Spinal cord (tissue), 10 donors: ENCODE measurements around the gene TRIM37. TPM values are rescaled to one million over a fixed set of nuclear protein-coding genes. Genes with fewer than 3 reads are reported as not detected.

Source experiments
- DNase-seq, 6 donors: peaks; one replicate each; pipeline versions ENCODE4 v3.0.0 to v3.0.0-alpha.2; 2013 to 2015; ENCODE audit warnings: low spot score in 6 of 6, low read depth in 4 of 6
- H3K27ac ChIP-seq: one replicate; pipeline ENCODE4 v1.5.1; 2013; ENCODE audit warnings: low read depth, low read length, control low read depth
- H3K27me3 ChIP-seq: one replicate; pipeline ENCODE4 v1.6.1; 2013; ENCODE audit warnings: low read length; ENCODE audit not compliant: control insufficient read depth, insufficient read depth
- H3K36me3 ChIP-seq: one replicate; pipeline ENCODE4 v1.6.1; 2013; ENCODE audit warnings: low read length; ENCODE audit not compliant: control insufficient read depth, insufficient read depth
- H3K4me1 ChIP-seq: one replicate; pipeline ENCODE4 v1.6.1; 2013; ENCODE audit warnings: low read length; ENCODE audit not compliant: control insufficient read depth, insufficient read depth
- H3K4me3 ChIP-seq: one replicate; pipeline ENCODE4 v1.5.1; 2013; ENCODE audit warnings: low read depth, low read length, control low read depth
- H3K9me3 ChIP-seq: one replicate; pipeline ENCODE4 v1.6.1; 2013; ENCODE audit warnings: low read length; ENCODE audit not compliant: control insufficient read depth, insufficient read depth
- WGBS: methylation state at CpG from one replicate; pipeline ENCODE4 v1.1.5; 2013; ENCODE audit warnings: missing lambda C conversion rate; ENCODE audit not compliant: insufficient coverage; 5-methylcytosine and 5-hydroxymethylcytosine counted together
- long read RNA-seq, 4 donors: transcript quantifications; one replicate each; lab custom pipeline, GENCODE V29; 2026
- polyA plus RNA-seq, 2 donors: library from polyadenylated mRNA; unstranded; fragments of 120-200 nt; gene quantifications; one replicate each; pipeline ENCODE4 v1.2.1, GENCODE V29; 2013; ENCODE audit not compliant: insufficient read length in 2 of 2
- total RNA-seq, 2 donors: library from RNA; depleted of rRNA in 1 of 2; stranded (reverse); fragments of 120-200 nt in 1 of 2; fragments of >200 nt in 1 of 2; gene quantifications; one replicate each; pipeline versions ENCODE4 v1.2.3 to v1.2.4, GENCODE V29; 2013 to 2014
- donor health status: healthy.

The TRIM37 gene
- 10 to 100 TPM; 50.6 to 94.4 TPM for total RNA-seq
- polyA plus RNA-seq = 10 to 100 TPM; 61.5 to 74.1 TPM
- long read RNA-seq, donor 1, full-length matches to known transcripts = 13 of 13 reads
- long read RNA-seq, donor 1, partial matches to known transcripts = 0 of 13 reads
- long read RNA-seq, donor 1, other reads (novel, unspliced or antisense) = 0 of 13 reads
- long read RNA-seq, donor 2, full-length matches to known transcripts = 2 of 2 reads
- long read RNA-seq, donor 2, partial matches to known transcripts = 0 of 2 reads
- long read RNA-seq, donor 2, other reads (novel, unspliced or antisense) = 0 of 2 reads
- long read RNA-seq, donor 3, full-length matches to known transcripts = 8 of 8 reads
- long read RNA-seq, donor 3, partial matches to known transcripts = 0 of 8 reads
- long read RNA-seq, donor 3, other reads (novel, unspliced or antisense) = 0 of 8 reads
- long read RNA-seq, donor 4, partial matches to known transcripts = 0 of 2 reads
- long read RNA-seq, donor 4, other reads (novel, unspliced or antisense) = 0 of 2 reads

- DNase-seq = peak; percentile 93 to 99 (median 96)
- Histone ChIP-seq H3K4me1 (peaks cover 5% of the 10 kb centered on the region), H3K27ac (peak within 1 kb of the TSS; percentile 90), H3K36me3 (peaks cover 7% of the 10 kb centered on the region), H3K9me3 (no peaks in the 10 kb centered on the region), H3K4me3 (peak within 1 kb of the TSS; percentile 77), H3K27me3 (no peaks in the 10 kb centered on the region)
- under 1% methylated on average over 89 of the region's 89 CpGs for WGBS
These were observed at the start of gene TRIM37 for GRCh38 chr17:59106463-59107305. TRIM37 (minus strand) TSS chr17:59106880; CDS start chr17:59106461, 419 bp downstream.

- DNase-seq = peak in 5 of 6 donors; percentile 99 to 100 (median 99)
- Histone ChIP-seq H3K9me3 (no peaks in the 10 kb centered on the region), H3K27ac (peak within 1 kb of the TSS; percentile 98), H3K27me3 (no peaks in the 10 kb centered on the region), H3K4me3 (peak within 1 kb of the TSS; percentile 91), H3K4me1 (peaks cover 3% of the 10 kb centered on the region), H3K36me3 (no peaks in the 10 kb centered on the region)
- WGBS = 1% methylated on average over 19 of the region's 25 CpGs
These were observed 48.9 kb upstream of the TRIM37 start, which contains the start of gene PRR11 for GRCh38 chr17:59155439-59156177. PRR11 (plus strand) TSS chr17:59155746; CDS start chr17:59169753, 14,007 bp downstream.

- no peaks in the 10 kb centered on the region for H3K27me3 ChIP-seq
- H3K4me1 ChIP-seq = peaks cover 3% of the 10 kb centered on the region
- H3K27ac ChIP-seq = peak within 1 kb of the TSS; percentile 98
- H3K9me3 ChIP-seq = no peaks in the 10 kb centered on the region
- DNase-seq = peak in 5 of 6 donors; percentile 77 to 98 (median 86)
- 0% methylated on average over 34 of the region's 39 CpGs for WGBS
- H3K36me3 ChIP-seq = no peaks in the 10 kb centered on the region
- H3K4me3 ChIP-seq = peak within 1 kb of the TSS; percentile 91
These were observed 48.2 kb upstream of the TRIM37 start, which contains the start of gene SKA2 for GRCh38 chr17:59154721-59155438. SKA2 (minus strand) TSS chr17:59155186; CDS start chr17:59155163, 23 bp downstream.

- Histone ChIP-seq H3K9me3 (no peaks in the 10 kb centered on the region), H3K27ac (peak overlapping the region; percentile 98), H3K36me3 (no peaks in the 10 kb centered on the region), H3K4me1 (peaks cover 3% of the 10 kb centered on the region), H3K4me3 (peak overlapping the region; percentile 91), H3K27me3 (no peaks in the 10 kb centered on the region)
- DNase-seq = no peak
- WGBS = 0% methylated on average over 25 of the region's 25 CpGs
These were observed 47.6 kb upstream of the TRIM37 start for GRCh38 chr17:59154292-59154720.

GRCh38 chr17:59152925-59153324, 46.2 kb upstream of the TRIM37 start:
- peak overlapping the region; percentile 58 for H3K27ac ChIP-seq
- peaks cover 3% of the 10 kb centered on the region for H3K4me1 ChIP-seq
- no CpG with 5 or more reads among the region's 1 CpG for WGBS
- H3K27me3 ChIP-seq = no peaks in the 10 kb centered on the region
- DNase-seq = peak in 1 of 6 donors; percentile 3
- H3K9me3 ChIP-seq = no peaks in the 10 kb centered on the region
- H3K4me3 ChIP-seq = peak overlapping the region; percentile 91
- H3K36me3 ChIP-seq = no peaks in the 10 kb centered on the region

- WGBS = no CpG with 5 or more reads among the region's 1 CpG
- DNase-seq = peak in 2 of 6 donors; percentile 9 to 24
- Histone ChIP-seq H3K27me3 (no peaks in the 10 kb centered on the region), H3K4me1 (peaks cover 3% of the 10 kb centered on the region), H3K27ac (peak overlapping the region; percentile 19), H3K9me3 (no peaks in the 10 kb centered on the region), H3K4me3 (peak overlapping the region; percentile 17), H3K36me3 (no peaks in the 10 kb centered on the region)
These were observed 44.9 kb upstream of the TRIM37 start for GRCh38 chr17:59151591-59151990.

GRCh38 chr17:59151006-59151405, 44.3 kb upstream of the TRIM37 start:
- 20% methylated on average over 1 of the region's 5 CpGs for WGBS
- DNase-seq = peak in 2 of 6 donors; percentile 36 to 66

GRCh38 chr17:59149841-59150511, 43.3 kb upstream of the TRIM37 start:
- no peak overlapping the region for H3K27ac ChIP-seq
- no peaks in the 10 kb centered on the region for H3K9me3 ChIP-seq
- WGBS = 100% methylated on average over 1 of the region's 5 CpGs
- H3K27me3 ChIP-seq = no peaks in the 10 kb centered on the region
- DNase-seq = no peak
- no peak overlapping the region for H3K4me3 ChIP-seq
- no peaks in the 10 kb centered on the region for H3K36me3 ChIP-seq
- H3K4me1 ChIP-seq = peaks cover 3% of the 10 kb centered on the region

More at GRCh38 chr17:59151006-59151405, 44.3 kb upstream of the TRIM37 start:
- Histone ChIP-seq H3K4me1 (peaks cover 3% of the 10 kb centered on the region), H3K27me3 (no peaks in the 10 kb centered on the region), H3K9me3 (no peaks in the 10 kb centered on the region), H3K27ac (peak overlapping the region; percentile 19), H3K4me3 (peak overlapping the region; percentile 17), H3K36me3 (no peaks in the 10 kb centered on the region)
